PFSK-1 (cell line): ENCODE measurements around the gene ACVR1.

Experiments
- FOXP2 ChIP-seq: optimal IDR thresholded peaks from 2 replicates; pipeline ENCODE3; 2011; ENCODE audit warnings: borderline replicate concordance, control low read depth, inconsistent platforms; ENCODE audit not compliant: insufficient read depth; ENCODE audit errors: extremely low read length, extremely low read depth
- TAF1 ChIP-seq: IDR thresholded peaks from 2 replicates; pipeline ENCODE4 v1.6.1; 2012; ENCODE audit warnings: low read length, control low read depth, borderline replicate concordance; ENCODE audit not compliant: insufficient read depth
- TF ChIP-seq, protein P1 (sequence below), 2 experiments: IDR thresholded peaks; 2 replicates each; pipeline versions ENCODE4 v1.6.1 to v1.8.0; 2011 to 2012; ENCODE audit warnings: low read depth in 2 of 2, low read length in 2 of 2, control low read depth in 1 of 2, inconsistent platforms in 1 of 2, mild to moderate bottlenecking in 1 of 2, moderate library complexity in 1 of 2; ENCODE audit not compliant: insufficient read depth in 1 of 2

DNA sequence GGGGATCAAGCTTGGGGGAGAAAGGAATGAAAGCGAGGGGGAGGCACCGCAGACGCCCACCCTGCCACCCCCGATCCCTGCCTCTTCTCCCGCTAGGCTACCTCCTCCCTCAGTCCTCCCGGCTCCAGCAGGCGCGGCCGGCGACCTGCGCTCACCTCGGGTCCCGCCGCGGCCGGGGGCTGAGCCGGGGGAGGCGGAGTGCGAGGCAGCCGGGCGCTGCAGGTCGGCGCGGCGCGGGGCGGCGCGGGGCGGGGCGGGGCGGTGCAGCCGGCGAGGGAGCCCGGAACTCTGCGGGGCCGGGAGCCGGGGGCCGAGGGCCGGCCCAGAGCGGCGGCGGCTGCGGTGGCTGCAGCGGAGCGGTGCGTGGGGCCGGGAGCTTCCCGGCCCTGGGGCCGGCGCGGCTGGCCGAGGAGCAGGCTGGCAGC lies 477 bp downstream of the ACVR1 start:
- TF ChIP-seq TAF1 (no peak), FOXP2 (no peak)
- TF ChIP-seq, protein P1, sequence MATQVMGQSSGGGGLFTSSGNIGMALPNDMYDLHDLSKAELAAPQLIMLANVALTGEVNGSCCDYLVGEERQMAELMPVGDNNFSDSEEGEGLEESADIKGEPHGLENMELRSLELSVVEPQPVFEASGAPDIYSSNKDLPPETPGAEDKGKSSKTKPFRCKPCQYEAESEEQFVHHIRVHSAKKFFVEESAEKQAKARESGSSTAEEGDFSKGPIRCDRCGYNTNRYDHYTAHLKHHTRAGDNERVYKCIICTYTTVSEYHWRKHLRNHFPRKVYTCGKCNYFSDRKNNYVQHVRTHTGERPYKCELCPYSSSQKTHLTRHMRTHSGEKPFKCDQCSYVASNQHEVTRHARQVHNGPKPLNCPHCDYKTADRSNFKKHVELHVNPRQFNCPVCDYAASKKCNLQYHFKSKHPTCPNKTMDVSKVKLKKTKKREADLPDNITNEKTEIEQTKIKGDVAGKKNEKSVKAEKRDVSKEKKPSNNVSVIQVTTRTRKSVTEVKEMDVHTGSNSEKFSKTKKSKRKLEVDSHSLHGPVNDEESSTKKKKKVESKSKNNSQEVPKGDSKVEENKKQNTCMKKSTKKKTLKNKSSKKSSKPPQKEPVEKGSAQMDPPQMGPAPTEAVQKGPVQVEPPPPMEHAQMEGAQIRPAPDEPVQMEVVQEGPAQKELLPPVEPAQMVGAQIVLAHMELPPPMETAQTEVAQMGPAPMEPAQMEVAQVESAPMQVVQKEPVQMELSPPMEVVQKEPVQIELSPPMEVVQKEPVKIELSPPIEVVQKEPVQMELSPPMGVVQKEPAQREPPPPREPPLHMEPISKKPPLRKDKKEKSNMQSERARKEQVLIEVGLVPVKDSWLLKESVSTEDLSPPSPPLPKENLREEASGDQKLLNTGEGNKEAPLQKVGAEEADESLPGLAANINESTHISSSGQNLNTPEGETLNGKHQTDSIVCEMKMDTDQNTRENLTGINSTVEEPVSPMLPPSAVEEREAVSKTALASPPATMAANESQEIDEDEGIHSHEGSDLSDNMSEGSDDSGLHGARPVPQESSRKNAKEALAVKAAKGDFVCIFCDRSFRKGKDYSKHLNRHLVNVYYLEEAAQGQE (IDR thresholded peaks at IDR 0.05; ENCODE audit: insufficient read depth in 1 of 2, low read depth in 2 of 2, low read length in 2 of 2), result no peak
